GM11168 (cell line): ENCODE results near the gene C2orf72.
"Not testable (repeated sequence)": the region's sequence is repeated elsewhere in the genome, so short reads cannot be mapped to it uniquely, and the experiment has no call there.

Experiments used
- in situ Hi-C: fragments of 300-500 bp; cut with MboI; formaldehyde crosslinking; loops from one replicate; pipeline ENCODE4 v1.12.0; 2022; ENCODE audit warnings: low sequenced_read_pairs; ENCODE audit not compliant: unreplicated experiment

C2orf72 gene

DNA sequence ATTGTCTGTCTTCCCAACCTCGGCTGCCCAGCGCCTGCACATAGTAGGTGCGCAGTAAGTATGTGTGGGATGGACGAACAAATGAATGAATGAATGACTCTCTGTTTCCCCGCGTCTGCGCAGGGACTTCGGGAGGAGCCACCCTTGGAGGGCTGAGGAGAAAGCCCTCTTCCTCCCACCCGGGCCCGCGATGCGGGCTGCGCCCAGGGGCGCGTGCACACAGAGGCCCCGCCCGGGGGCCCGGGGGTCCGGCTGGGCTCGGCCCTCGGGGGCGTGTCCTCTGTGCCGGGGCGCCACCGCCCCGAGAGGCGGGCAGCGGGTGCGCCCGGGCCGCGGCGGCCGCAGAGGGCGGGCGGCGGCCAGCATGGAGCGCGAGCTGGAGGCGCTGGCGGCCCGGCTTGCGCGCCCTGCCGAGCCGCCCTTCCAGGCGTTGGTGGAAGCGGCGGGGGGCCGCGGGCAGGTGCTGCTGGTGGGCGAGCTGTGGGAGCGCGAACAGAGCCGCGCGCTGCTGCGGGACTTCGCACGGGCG lies at the start of gene C2orf72:
TSS of gene C2orf72 (plus strand) at position 322 of the 529 bp plus-strand sequence. CDS start at position 365, 43 bp downstream.
- in situ Hi-C loops, result no loop called here

DNA sequence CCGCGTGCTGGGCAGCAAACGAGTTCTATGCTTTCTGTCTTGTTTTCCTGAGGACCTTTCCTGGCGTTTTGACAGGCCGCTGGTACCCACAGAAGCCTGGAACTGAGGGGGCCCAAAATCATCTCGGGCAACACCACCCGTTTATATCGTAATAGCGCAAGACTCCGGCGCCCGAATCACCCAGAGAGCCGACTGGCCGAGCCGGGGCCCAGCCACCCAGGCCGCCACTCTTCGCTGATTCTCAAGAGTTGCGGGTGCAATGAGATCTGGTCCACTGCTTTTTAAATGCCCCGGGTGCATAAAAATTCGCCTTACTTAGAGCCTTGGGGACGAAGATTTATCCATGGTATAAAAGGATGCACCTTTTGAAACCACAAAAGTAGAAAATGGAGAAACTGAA lies 47.6 kb upstream of the C2orf72 start:
- in situ Hi-C loops, result loop anchor here (5.0 to 10.0 kb wide), 4 partner anchors 37 to 325 kb away; partner anchors contain the start of gene GPR55

DNA sequence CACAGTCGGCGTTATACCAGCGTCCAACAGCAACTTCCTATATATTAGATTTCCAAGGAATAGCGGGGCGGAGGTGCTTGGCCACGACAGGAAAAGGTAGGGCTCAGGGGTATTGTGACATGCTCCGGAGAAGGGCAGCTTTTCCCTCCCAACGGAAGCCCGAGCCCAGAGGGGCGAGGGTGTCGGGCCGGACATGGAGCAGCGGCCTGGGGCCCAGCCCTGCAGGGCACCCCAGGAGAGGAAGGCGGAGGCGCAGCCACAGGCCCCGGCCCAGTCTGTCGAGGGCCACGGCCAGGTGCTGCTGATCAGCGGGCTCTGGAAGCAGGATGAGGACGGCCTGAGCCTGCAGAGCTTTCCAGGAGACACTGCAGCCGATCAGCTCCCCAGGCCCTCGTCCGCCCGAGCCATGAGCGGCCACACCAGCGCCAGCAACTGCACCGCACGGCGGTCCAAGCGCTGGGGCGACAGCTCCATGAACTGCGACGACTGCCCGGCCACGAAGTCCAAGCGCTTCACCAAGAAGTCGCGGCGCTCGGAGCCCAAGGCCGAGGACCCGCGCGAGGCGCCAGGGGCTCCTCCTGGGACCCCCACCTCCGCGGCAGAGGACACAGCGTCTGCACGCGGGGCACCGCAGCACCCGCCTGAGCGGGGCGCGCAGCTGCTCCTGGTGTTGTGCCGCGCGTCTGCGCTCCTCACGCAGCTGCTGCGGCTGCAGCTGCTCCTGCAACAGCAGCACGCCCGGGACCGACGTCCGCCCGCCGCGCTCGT lies 47.0 kb upstream of the C2orf72 start:
- in situ Hi-C loops, result loop anchor here (10.0 kb wide), 1 partner anchor 146 kb away; no protein-coding TSS in a partner anchor

DNA sequence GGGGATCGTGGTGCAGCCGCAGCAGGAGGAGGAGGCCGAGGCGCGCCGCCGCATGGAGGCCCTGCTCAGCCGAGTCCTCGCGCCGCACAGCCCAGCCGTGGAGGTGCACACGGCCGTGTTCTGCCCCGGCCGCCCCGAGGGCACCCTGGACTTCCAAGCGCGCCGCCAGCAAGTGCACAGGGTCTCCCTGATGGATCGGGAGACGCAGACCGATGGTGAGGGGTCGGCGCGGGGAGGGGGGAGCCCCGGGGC lies 46.5 kb upstream of the C2orf72 start:
- in situ Hi-C loops, result loop anchor here (10.0 kb wide), 1 partner anchor 146 kb away; no protein-coding TSS in a partner anchor

DNA sequence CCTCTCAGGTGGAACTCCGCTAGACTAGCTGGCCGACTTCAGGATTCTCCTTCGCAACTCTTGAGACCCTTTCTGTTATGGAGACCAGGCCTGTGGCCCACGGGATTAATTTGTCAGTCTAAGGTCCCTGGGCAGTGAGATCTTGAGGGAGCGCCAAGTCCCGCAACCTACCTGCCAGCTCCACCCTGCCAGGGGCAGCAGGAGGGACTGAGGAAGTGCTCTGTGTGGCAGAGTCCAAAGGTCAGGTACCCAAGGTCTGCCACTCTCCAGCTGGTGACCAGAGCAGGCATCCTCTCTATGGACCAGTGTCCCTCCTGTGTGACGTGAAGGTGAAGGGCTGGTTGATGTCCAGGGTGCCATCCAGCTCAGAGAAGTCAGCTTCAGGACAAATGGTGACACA lies 45.7 kb upstream of the C2orf72 start:
- in situ Hi-C loops, result loop anchor here (10.0 kb wide), 1 partner anchor 147 kb away; no protein-coding TSS in a partner anchor

DNA sequence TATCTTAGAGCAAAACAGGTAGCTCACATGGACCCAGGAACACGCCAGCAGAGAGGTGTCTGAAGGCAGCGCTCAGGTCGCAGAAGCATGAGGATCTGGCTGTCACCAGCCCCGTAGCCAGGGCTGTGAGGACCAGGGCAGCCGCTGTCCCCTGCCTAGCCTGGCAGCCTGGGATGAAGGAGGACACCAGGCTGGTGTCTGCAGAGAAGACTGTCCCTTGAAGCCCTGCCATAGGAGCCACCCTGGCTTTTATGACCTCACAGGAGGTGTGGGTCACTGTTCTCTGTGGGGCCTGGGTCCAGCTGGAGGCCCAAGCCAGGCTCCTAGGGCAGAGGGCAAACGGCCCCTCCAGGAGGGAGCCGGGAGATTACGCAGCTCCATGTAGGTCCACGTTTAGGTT lies 41.5 kb upstream of the C2orf72 start, which contains the start of gene SPATA3:
TSS of gene SPATA3 (plus strand) at position 301 of the 400 bp plus-strand sequence. CDS start 113 bp downstream, outside the sequence.
- in situ Hi-C loops, result loop anchor here (10.0 kb wide), 1 partner anchor 151 kb away; no protein-coding TSS in a partner anchor

DNA sequence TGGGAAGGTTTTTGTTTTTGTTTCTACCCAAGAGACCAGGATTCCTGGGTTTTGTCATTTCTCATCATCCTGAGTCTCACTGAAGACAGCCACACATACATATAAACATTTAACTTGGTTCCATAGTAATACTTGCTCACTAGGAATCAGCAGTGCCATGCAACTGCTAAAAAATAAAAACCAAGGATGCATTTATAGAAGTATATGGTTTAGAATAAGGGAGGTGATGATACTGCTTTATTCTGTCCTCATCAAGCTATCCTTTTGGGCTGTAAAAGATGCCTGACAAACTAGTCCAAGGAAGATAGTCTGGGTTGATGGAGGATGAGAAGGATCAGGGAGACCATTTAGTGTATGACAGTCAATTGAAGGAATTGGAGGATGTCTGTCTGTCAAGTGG lies 40.7 kb upstream of the C2orf72 start:
- in situ Hi-C loops, result loop anchor here (10.0 kb wide), 1 partner anchor 152 kb away; no protein-coding TSS in a partner anchor

DNA sequence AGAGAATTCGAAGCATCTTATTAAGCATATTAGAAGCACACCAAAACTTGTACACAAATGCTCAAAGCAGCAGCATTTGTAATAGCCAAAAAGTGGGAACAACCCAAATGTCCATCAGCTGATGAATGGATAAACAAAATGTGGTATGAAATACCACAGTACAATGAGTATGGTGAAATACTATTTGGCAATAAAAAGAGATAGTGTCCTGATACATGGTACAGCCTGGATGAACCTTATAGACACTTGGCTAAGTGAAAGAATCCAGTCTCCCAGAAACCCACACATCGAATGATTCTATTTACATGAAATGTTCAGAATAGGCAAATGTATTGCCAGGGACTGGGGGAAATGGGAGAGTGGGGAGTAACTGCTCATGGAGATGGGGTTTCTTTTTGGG lies 38.4 kb upstream of the C2orf72 start:
- in situ Hi-C loops, result loop anchor here (10.0 kb wide), 1 partner anchor 154 kb away; no protein-coding TSS in a partner anchor

DNA sequence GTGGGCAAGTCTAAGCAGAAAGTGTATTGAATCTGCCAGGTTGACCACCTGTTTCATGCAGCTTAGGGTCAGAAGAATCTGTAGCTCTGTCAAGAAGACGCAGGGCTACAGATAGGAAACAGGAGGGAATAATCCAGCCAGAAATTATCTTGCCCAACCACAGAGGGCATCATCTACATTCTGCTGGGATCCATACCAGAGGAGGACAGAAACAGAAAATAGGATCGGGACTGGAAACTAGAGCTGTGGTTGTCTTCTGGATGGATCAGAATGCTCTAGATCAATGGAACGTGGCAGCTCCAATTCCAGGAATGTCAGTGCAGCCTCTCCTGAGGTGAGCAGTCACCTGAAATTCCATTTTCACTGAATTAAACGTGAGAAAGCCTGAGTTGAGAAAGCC lies 37.8 kb upstream of the C2orf72 start:
- in situ Hi-C loops, result loop anchor here (10.0 kb wide), 1 partner anchor 155 kb away; no protein-coding TSS in a partner anchor

DNA sequence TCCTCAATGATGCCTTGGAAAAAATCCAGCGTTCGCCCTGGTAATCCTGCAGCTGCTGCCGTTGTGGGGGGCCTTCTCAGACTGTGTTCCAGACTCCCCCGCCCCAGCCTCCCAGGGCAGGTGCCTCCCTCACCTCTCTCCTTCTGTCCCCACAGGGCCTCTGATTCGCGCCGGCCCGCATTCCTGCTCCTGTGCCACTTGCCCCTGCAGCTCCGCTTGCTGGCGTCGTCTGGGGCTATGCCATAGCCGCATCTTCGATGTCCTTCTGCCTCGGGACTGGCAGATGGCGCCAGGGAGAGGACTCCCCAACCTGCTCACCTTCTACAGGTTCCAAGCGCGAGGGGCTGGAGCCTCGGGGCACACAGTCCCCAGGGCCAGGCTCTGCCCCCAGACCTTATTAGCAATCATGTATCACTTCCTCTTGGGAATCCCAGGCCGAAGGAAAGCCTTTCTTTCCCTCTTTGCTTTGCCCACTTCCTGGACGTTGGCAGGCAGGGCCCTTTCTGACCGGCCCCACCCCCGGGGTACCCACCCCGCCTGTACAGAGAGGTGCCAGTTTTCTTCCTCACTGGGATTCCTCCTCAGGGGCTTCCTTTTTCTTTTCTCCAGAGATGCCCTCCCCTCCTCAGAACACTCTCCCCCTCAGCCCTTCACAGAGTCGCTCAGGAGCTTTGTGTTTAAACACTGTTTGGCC lies 37.0 kb upstream of the C2orf72 start:
- in situ Hi-C loops, result no loop called here

DNA sequence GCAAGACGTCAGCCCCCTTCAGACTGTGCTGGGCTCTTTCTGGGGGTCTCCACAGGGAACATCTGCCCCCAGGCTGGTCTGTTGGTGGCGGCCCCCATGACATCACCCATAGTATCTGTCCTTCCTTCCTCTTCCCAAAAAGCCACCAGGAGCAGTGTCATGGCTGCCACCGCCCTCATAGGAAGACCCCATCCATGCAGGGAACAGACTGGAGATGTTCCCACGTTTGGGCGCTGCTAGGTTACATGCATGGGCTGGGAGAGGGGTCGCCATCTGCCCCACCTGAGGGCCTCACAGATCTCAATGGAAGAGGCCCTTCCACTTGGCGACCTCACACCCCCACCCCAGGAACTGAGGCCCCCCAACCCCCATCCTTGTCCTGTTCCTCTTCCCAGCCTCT lies 36.3 kb upstream of the C2orf72 start:
- in situ Hi-C loops, result no loop called here

DNA sequence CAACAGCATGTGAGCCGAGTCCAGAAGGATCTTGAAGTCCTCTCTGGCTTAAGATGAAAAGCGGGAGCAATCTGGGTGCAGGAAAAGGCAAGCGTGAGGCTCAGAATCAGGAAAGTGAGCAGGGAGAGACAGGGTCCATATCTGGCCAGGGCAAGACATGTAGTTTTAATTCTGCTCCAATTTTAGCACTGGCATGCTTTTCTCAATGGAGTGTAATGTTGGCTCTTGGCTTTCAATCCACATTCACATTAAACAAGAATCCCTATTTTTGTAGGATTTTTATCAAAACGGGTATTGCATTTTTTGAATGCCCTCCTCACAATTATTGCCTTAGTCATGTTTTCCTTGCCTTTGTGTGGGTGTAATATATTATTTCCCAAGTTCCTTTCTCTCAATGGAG lies 35.4 kb upstream of the C2orf72 start:
- in situ Hi-C loops, result no loop called here

DNA sequence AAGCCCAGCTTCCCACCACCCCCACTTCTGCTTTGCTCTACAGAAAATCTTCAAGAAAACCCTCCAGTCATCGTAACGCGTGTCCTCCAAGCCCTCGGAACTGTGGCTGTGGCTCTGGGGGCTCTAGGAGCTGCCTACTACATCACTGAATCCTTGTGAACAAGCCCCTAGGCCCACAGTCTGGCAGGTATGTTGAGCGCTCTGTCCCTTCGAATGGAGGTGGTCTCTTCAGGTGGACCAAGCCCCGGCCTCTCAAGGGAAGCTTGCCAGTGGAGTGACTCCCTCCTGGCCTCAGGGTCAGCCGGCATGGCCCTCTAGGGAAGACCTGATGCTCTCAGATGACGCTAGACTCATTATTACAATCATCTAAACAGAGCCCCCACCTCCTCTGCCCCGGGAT lies 34.7 kb upstream of the C2orf72 start:
- in situ Hi-C loops, result no loop called here

DNA sequence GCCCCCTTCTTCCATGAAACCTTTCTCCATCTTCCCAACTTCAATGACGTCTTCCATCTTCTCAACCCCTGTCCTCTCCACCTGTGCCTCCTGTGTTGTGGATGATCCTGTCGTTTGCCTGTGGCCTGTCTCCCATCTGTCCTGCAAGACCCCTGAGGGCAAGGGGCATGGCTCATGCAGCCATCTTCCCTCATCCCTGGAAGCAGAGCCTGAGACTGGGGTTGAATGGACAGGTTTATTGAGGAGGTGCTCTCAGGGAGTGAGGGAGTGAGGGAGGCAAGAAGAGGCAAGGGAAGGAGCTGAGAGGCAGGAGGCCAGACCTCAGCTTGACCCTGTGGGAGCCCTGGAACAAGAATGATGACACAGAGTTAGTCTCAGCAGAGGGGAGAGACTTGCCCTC lies 34.1 kb upstream of the C2orf72 start:
- in situ Hi-C loops, result no loop called here

DNA sequence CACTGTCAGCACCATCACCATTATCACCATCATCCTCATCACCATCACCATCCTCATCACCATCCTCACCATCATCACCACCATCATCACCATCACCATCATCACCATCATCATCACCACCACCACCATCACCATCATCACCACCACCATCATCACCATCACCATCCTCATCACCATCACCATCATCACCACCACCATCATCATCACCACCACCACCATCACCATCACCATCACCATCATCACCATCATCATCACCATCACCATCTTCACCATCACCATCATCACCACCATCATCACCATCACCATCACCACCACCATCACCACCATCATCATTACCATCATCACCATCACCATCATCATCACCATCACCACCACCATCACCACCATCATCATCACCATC lies 32.4 kb upstream of the C2orf72 start:
- in situ Hi-C loops, result not testable (repeated sequence)

DNA sequence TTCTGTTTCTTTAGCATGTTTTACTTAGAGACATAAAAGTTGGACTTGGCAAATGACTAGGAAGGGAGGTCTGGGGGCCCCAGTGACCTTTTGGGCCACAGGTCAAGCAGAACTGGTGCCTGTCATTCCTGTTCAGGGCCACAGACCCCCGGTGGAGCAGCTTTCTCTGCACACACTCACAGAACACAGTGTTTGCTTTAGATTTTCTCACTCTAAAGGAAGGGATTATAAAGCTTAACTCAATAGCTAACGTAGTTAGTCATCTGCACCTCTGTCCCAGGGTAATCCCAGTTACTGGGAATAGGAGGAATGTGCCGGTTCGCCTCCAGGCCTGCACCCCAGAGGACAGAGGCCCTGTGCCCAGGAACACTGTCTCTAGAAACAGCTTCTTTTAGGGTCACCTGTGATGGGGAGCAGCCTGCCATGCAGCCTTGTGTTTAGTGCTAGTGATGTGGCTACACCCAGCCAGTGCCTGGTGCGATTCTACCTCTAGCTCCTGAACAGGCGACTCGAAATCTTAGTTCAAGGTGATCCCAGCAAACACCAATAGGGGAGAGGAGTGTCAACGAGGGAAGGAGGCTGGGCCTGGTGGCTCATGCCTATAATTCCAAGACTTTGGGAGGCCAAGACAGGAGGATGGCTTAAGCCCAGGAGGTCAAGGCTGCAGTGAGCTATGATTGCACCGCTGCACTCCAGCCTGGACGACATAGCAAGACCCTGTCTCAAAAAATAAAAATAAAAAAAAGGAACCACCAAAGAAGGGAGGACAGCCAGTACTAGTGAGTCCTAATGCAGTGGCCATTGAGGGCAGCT lies 29.8 kb upstream of the C2orf72 start:
- in situ Hi-C loops, result no loop called here

DNA sequence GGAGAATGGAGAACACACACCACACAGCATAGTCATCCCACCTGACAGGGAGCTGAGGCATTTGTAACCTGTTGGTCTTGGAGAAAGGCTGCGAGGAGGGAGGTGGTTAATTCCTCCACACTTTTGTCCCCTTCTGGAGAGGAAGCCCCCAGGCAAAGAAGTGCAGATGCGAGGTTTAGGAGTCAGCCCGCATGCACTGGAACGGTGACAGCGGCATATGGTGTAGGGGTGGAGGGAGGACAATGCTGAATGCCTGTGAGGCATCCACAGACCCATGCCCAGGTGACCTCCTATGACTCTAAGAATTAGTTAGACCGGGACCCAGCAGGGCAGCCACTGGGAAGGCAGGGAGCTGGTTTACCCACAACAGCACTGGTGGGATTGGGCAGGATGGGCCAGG lies 29.2 kb upstream of the C2orf72 start:
- in situ Hi-C loops, result no loop called here

DNA sequence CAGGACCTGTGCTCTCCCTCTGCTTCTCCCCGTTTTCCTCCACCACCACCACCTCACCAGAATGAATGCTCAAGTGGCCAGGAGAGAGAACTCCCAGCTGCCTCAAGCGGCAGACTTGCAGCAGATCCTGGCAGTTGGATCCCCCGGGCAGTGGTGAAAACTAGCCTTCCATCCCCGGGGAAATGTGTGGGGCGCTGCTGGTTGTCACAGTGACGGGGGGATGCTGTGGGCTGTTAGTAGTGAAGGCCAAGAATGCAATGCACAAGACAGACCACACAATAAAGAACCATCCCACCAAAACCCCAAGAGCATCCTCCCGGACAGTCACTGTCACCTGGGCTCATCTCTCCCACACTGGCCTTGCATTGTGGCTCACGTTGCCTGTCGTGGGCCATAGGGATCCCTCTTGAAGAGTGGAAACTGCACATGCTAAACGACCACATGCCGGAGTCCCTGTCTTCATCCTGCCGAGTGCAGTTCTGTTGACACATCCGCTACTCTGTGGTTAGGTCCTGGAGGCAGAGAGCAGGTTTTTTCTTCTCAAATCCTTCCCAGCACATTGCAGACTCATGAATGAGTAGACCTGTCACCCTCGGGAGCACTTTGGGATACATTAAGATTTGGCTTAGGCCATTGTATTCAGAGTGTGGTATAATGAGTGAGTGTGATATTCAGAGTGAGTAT lies 27.9 kb upstream of the C2orf72 start:
- in situ Hi-C loops, result no loop called here

DNA sequence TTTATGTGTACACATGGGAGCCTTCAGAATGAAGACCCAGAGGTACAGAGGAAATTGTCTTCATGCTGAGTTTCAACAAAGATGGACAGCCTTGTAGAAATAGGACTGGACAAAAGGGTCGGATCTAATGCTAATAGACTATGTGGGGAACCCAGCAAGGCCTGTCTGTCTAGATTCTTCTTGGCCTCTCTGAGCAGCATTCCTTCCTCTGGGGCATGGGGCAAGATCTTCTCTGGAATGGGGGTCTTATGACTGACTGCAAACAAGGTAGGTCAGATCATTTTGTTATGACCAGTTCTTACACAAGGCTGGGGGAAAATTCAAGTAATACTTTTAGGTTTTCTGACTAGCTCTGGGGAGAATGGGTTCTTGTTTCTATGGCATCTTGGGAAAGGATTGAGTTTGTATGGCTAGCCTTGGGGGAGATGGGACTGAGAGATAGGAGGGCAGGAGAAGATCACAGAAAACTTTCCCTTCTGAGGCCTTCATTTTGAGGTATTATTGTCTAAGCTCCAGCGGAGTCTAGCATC lies 27.1 kb upstream of the C2orf72 start:
- in situ Hi-C loops, result no loop called here
